Mesothelial cell of epicardium (in vitro differentiated cells): Measurements from ENCODE around the gene LGALS12. TPM values are rescaled to one million over a fixed set of nuclear protein-coding genes. Genes with fewer than 3 reads are reported as not detected.

Experiments
- DNase-seq, 2 experiments: peaks; one replicate each; pipeline ENCODE4 v3.0.0; 2021; ENCODE audit warnings: low spot score in 2 of 2; ENCODE audit not compliant: unreplicated experiment in 2 of 2
- H3K27ac Mint-ChIP-seq: 2 replicates; pipeline ENCODE4 v1.8.0; 2021; ENCODE audit warnings: mixed read lengths
- H3K27me3 Mint-ChIP-seq: 2 replicates; pipeline ENCODE4 v1.8.0; 2021; ENCODE audit warnings: low read depth, mixed read lengths
- H3K36me3 Mint-ChIP-seq: 2 replicates; pipeline ENCODE4 v1.8.0; 2021; ENCODE audit warnings: mixed read lengths
- H3K4me1 Mint-ChIP-seq: 2 replicates; pipeline ENCODE4 v1.8.0; 2021; ENCODE audit warnings: mixed read lengths
- H3K4me3 Mint-ChIP-seq: 2 replicates; pipeline ENCODE4 v1.8.0; 2021; ENCODE audit warnings: mild to moderate bottlenecking, moderate library complexity, mixed read lengths
- H3K9me3 Mint-ChIP-seq: 2 replicates; pipeline ENCODE4 v1.8.0; 2021; ENCODE audit warnings: mixed read lengths
- CTCF ChIP-seq: fragments of 200-600 bp; sonication (generic); IDR thresholded peaks from one replicate; pipeline ENCODE4 v1.5.0; 2021; ENCODE audit warnings: antibody characterized with exemption; ENCODE audit not compliant: unreplicated experiment
- total RNA-seq: library from RNA; stranded (reverse); gene quantifications from 3 replicates; pipeline ENCODE4 v1.2.1, GENCODE V29; 2021

Gene LGALS12
- total RNA-seq, 1 donor from 2014 or later = 0.58 TPM

DNA sequence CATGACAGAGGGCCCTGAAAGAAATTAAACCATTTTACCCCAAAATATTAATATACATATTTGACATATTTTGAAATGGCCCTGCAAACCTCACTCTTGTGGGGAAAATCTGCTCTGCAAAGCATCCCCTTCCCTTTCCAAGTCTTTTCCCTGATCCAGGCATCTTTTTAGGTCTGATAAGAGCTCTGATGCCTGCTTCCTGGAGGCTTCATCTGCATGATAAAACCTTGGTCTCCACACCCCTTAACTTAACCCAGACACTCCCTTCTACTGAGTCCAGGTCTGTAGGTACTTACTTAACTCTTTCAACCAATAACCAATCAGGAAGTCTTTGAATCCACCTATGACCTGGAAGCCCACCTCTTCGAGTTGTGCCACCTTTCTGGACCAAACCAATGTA is 1.8 kb upstream of the LGALS12 start:
- peaks cover 16% of the 10 kb centered on the region for H3K4me1 Mint-ChIP-seq
- DNase-seq = no peak
- no peak for TF ChIP-seq CTCF

DNA sequence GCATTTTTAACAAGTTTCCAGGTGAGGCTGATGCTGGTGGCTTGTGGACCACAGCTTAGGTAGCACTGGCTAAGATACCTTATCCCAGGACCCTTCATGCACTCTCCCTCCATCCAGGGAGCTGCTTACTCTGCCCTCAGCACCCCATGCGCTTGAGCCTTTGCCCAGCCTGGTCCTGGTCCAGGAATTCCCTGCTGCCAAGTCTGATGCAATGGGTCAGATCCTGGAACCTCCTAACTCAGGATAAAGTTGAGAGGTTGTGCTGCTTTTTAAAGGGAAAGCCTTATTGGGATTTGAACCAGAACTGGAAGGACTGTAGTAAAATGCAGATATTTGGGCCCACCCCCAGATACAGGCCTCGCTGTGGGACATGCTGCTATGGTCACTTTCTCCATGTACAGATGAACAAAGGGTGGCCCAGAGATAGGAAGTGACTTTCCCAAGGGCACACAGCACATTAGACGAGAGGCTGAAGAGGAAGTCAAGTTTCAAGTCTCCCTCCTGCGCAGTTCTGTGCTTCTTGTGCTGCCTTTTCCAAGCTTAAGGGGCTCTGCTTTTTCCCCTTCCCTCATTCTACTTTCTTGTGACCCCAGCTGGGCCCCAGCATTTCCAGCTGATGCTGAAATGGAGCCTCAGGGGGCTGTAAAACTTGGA is 824 bp upstream of the LGALS12 start:
- no peak overlapping the region for H3K27ac Mint-ChIP-seq
- DNase-seq = no peak
- peaks cover 4% of the 10 kb centered on the region for H3K36me3 Mint-ChIP-seq
- H3K27me3 Mint-ChIP-seq = no peaks in the 10 kb centered on the region
- H3K4me1 Mint-ChIP-seq = peaks cover 16% of the 10 kb centered on the region
- H3K9me3 Mint-ChIP-seq = peaks cover 7% of the 10 kb centered on the region
- H3K4me3 Mint-ChIP-seq = no peak overlapping the region
- no peak for TF ChIP-seq CTCF

More for the DNA sequence above, 1.8 kb upstream of the LGALS12 start:
- Mint-ChIP-seq H3K36me3 (peaks cover 4% of the 10 kb centered on the region), H3K27me3 (no peaks in the 10 kb centered on the region), H3K4me3 (no peak overlapping the region), H3K9me3 (peaks cover 17% of the 10 kb centered on the region), H3K27ac (no peak overlapping the region)

DNA sequence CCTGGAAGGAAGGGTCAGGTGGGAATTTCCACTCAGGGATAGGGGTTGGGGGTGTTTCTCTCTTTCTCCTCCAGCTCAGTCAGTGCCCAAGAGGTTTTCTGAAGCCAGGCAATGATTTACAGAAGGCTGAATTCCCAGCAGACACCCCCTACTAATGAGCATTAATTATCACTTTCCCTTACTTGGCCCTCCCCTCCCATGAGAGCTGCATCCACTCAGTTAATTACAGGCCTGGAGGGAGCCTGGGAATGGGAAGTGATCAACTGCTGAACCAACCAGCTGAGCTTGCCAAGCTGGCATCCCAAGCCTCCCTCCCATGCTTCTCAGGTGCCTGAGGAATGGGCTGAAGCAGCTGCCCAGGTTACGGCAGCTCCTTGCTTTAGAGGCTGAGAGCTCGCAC is 992 bp downstream of the LGALS12 start:
- no peaks in the 10 kb centered on the region for H3K9me3 Mint-ChIP-seq
- no peaks in the 10 kb centered on the region for H3K27me3 Mint-ChIP-seq
- H3K27ac Mint-ChIP-seq = no peak overlapping the region
- no peaks in the 10 kb centered on the region for H3K36me3 Mint-ChIP-seq
- no peak overlapping the region for H3K4me3 Mint-ChIP-seq
- no peak for TF ChIP-seq CTCF
- H3K4me1 Mint-ChIP-seq = peaks cover 15% of the 10 kb centered on the region
- DNase-seq = no peak

DNA sequence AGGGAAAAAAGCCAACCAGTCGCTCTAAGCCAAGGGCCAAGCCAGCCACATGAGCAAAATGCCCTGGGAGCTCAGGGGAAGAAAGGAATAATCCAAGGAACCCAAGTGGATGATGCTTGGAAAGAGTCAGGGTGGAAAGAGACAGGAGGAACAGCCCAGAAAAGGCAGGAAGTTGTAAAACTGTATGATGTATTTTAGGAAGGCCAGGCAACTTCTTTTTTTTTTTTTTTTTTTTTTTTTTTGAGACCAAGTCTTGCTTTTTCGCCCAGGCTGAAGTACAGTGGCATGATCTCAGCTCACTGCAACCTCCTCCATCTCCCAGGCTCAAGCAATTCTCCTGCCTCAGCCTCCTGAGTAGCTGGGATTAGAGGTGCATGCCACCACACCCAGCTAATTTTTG is 1.6 kb downstream of the LGALS12 start:
- Mint-ChIP-seq H3K4me1 (peaks cover 8% of the 10 kb centered on the region), H3K36me3 (no peaks in the 10 kb centered on the region), H3K27me3 (no peaks in the 10 kb centered on the region), H3K27ac (no peak overlapping the region), H3K4me3 (no peak overlapping the region), H3K9me3 (no peaks in the 10 kb centered on the region)
- DNase-seq = no peak
- TF ChIP-seq CTCF = no peak

GRCh38 chr11:63508009-63508408 is 2.1 kb downstream of the LGALS12 start:
- Mint-ChIP-seq H3K4me3 (no peak overlapping the region), H3K4me1 (peaks cover 5% of the 10 kb centered on the region), H3K36me3 (no peaks in the 10 kb centered on the region), H3K27ac (no peak overlapping the region), H3K9me3 (no peaks in the 10 kb centered on the region), H3K27me3 (no peaks in the 10 kb centered on the region)
- TF ChIP-seq CTCF = no peak
- DNase-seq = no peak

DNA sequence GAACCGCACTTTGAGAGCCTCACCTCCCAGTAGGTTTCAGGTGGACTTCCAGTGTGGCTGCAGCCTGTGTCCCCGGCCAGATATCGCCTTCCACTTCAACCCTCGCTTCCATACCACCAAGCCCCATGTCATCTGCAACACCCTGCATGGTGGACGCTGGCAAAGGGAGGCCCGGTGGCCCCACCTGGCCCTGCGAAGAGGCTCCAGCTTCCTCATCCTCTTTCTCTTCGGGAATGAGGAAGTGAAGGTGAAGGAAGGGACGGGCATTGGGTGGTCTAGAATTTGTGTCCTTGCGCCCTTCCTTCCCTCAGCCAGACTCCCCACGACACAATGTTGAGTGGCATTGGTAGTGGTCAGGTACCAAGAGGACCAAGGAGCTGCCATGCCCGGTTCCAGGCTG is 2.9 kb downstream of the LGALS12 start:
- no peak for DNase-seq
- H3K4me1 Mint-ChIP-seq = peaks cover 5% of the 10 kb centered on the region
- H3K9me3 Mint-ChIP-seq = no peaks in the 10 kb centered on the region
- no peak overlapping the region for H3K4me3 Mint-ChIP-seq
- no peaks in the 10 kb centered on the region for H3K36me3 Mint-ChIP-seq
- TF ChIP-seq CTCF = no peak
- H3K27ac Mint-ChIP-seq = no peak overlapping the region
- no peaks in the 10 kb centered on the region for H3K27me3 Mint-ChIP-seq
